GM12865 (cell line): ENCODE data around the gene RPRD2.

ENCODE experiments used
- DNase-seq: peaks from one replicate; pipeline ENCODE4 v3.0.0; 2010; ENCODE audit warnings: low read depth
- H3K4me3 ChIP-seq: 2 replicates; pipeline ENCODE4 v1.5.1; 2011; ENCODE audit warnings: mild to moderate bottlenecking, low read depth, low read length, control low read depth
- CTCF ChIP-seq: IDR thresholded peaks from 2 replicates; pipeline ENCODE4 v1.5.1; 2011; ENCODE audit warnings: low read length, control low read depth, low read depth, inconsistent platforms; ENCODE audit not compliant: insufficient read depth; ENCODE audit errors: missing control alignments

Gene RPRD2

GRCh38 chr1:150464422-150464826 is 100.5 kb downstream of the RPRD2 start:
- peak; percentile 84 for DNase-seq

GRCh38 chr1:150466964-150467363 is 103.0 kb downstream of the RPRD2 start:
- H3K4me3 ChIP-seq, result no peak overlapping the region
- DNase-seq, result no peak
- no peak for TF ChIP-seq CTCF

More at GRCh38 chr1:150464422-150464826, 100.5 kb downstream of the RPRD2 start:
- no peak overlapping the region for H3K4me3 ChIP-seq
- TF ChIP-seq CTCF, result peak; percentile 78

GRCh38 chr1:150469291-150469690 is 105.3 kb downstream of the RPRD2 start:
- no peak for TF ChIP-seq CTCF
- no peak overlapping the region for H3K4me3 ChIP-seq
- no peak for DNase-seq

- TF ChIP-seq CTCF, result no peak
- H3K4me3 ChIP-seq, result no peak overlapping the region
- no peak for DNase-seq
These were observed 108.8 kb downstream of the RPRD2 start for GRCh38 chr1:150472601-150473200.

GRCh38 chr1:150473659-150474058 is 109.7 kb downstream of the RPRD2 start:
- TF ChIP-seq CTCF, result no peak
- no peak overlapping the region for H3K4me3 ChIP-seq
- DNase-seq, result no peak

GRCh38 chr1:150474869-150475268 is 110.9 kb downstream of the RPRD2 start:
- H3K4me3 ChIP-seq, result no peak overlapping the region
- no peak for DNase-seq
- TF ChIP-seq CTCF, result no peak

- TF ChIP-seq CTCF, result no peak
- no peak overlapping the region for H3K4me3 ChIP-seq
- DNase-seq, result no peak
These were observed 112.8 kb downstream of the RPRD2 start for GRCh38 chr1:150476754-150477153.
